GM21367 (cell line): ENCODE measurements around the gene PRKAG3.
"Not testable (repeated sequence)": the region's sequence is repeated elsewhere in the genome, so short reads cannot be mapped to it uniquely, and the experiment has no call there.

Source experiments
- ATAC-seq: cut with Tn5 transposase; IDR thresholded peaks from one replicate; pipeline ENCODE4 v1.9.1; 2021; ENCODE audit not compliant: unreplicated experiment

PRKAG3 gene

GRCh38 chr2:218844334-218844733, 12.7 kb upstream of the PRKAG3 start:
- ATAC-seq = not testable (repeated sequence)

GRCh38 chr2:218839888-218840287, 8.3 kb upstream of the PRKAG3 start:
- no peak for ATAC-seq

- no peak for ATAC-seq
Measured at GRCh38 chr2:218839430-218839829, 7.8 kb upstream of the PRKAG3 start.

- ATAC-seq = no peak
Measured at GRCh38 chr2:218837495-218837894, 5.9 kb upstream of the PRKAG3 start.

- no peak for ATAC-seq
Measured at GRCh38 chr2:218834685-218835084, 3.1 kb upstream of the PRKAG3 start.

GRCh38 chr2:218833023-218833609, 1.5 kb upstream of the PRKAG3 start:
- ATAC-seq = no peak

GRCh38 chr2:218832520-218832919, 917 bp upstream of the PRKAG3 start:
- ATAC-seq = no peak

- no peak for ATAC-seq
Measured at GRCh38 chr2:218832081-218832480, 478 bp upstream of the PRKAG3 start.

GRCh38 chr2:218830526-218831306, 887 bp downstream of the PRKAG3 start:
- ATAC-seq = no peak

GRCh38 chr2:218829868-218830451, 1.6 kb downstream of the PRKAG3 start:
- no peak for ATAC-seq

- ATAC-seq = no peak
Measured at GRCh38 chr2:218828477-218828778, 3.2 kb downstream of the PRKAG3 start.

- no peak for ATAC-seq
Measured at GRCh38 chr2:218827701-218828476, 3.7 kb downstream of the PRKAG3 start.

GRCh38 chr2:218826791-218827190, 4.8 kb downstream of the PRKAG3 start:
- no peak for ATAC-seq

GRCh38 chr2:218824004-218824403, 7.6 kb downstream of the PRKAG3 start:
- ATAC-seq = no peak

- ATAC-seq = no peak
Measured at GRCh38 chr2:218823196-218823855, 8.3 kb downstream of the PRKAG3 start.

GRCh38 chr2:218822622-218823021, 9.0 kb downstream of the PRKAG3 start:
- no peak for ATAC-seq

- no peak for ATAC-seq
Measured at GRCh38 chr2:218821605-218822211, 9.9 kb downstream of the PRKAG3 start.

- no peak for ATAC-seq
Measured at GRCh38 chr2:218820746-218821369, 10.7 kb downstream of the PRKAG3 start.

- ATAC-seq = no peak
Measured at GRCh38 chr2:218819093-218819492, 12.5 kb downstream of the PRKAG3 start.

GRCh38 chr2:218816561-218817011, 15.0 kb downstream of the PRKAG3 start:
- no peak for ATAC-seq
